Activated naive CD4-positive, alpha-beta T cell treated with Interleukin-2 at 50 U/mL for 16 hours (primary cell): ENCODE data around the gene PPM1D.
"Not testable (repeated sequence)": the region's sequence is repeated elsewhere in the genome, so short reads cannot be mapped to it uniquely, and the experiment has no call there.

Experiments
- DNase-seq: peaks from one replicate; pipeline ENCODE4 v3.0.0-alpha.2; 2020

The PPM1D gene

DNA sequence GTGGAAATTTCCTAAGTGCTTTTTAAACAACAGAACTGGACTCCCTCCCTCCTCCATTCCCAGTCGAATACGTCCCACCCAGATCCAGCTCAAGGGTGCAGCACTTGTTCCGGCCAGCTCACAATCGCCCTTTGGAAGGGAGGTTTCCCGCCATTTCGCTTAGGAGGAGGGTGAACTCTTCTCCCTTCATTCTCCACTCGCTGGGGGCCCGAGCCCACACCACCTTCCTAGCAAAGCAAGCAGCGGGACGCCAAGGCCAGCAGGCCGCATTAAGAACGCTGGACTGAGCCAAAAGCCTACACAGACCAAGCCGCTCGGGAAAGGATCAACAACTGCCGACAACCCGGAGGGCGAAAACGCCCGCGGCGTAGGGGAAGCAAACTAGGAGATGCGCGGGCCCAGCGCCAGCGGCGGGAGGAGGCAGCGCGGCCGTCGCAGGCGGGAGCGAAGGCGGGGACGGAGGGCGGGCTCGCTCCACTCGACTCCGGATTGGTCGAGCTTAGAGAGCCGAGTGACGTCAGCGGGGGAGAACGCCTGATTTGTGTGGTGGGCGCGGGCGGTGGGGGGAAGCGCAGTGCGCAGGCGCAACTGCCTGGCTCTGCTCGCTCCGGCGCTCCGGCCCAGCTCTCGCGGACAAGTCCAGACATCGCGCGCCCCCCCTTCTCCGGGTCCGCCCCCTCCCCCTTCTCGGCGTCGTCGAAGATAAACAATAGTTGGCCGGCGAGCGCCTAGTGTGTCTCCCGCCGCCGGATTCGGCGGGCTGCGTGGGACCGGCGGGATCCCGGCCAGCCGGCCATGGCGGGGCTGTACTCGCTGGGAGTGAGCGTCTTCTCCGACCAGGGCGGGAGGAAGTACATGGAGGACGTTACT lies at the start of gene PPM1D:
Gene PPM1D (plus strand): TSS at position 574 of the 870 bp plus-strand sequence. CDS start 222 bp downstream, at position 796.
- DNase-seq: peak; percentile 98

DNA sequence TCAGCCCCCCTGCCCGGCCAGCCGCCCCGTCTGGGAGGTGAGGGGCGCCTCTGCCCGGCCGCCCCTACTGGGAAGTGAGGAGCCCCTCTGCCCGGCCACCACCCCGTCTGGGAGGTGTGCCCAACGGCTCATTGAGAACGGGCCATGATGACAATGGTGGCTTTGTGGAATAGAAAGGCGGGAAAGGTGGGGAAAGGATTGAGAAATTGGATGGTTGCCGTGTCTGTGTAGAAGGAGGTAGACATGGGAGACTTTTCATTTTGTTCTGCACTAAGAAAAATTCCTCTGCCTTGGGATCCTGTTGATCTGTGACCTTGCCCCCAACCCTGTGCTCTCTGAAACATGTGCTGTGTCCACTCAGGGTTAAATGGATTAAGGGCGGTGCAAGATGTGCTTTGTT lies 47.7 kb upstream of the PPM1D start:
- DNase-seq: not testable (repeated sequence)

DNA sequence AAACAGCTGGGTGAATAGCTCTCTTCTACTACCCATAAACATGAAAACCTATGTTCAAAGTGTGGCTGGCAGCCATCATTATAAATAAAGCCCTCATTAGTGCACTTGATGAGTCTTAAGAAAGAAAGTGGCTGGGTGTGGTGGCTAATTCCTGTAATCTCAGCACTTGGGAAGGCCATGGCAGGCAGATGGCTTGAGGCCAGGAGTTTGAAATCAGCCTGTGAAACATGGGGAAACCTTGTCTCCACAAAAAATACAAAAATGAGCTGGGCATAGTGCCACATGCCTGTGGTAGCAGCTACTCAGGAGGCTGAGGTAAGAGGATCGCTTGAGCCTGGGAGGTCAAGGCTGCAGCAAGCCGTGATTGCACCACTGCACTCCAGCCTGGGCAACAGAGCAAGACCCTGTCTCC lies 45.6 kb upstream of the PPM1D start:
- no peak for DNase-seq

DNA sequence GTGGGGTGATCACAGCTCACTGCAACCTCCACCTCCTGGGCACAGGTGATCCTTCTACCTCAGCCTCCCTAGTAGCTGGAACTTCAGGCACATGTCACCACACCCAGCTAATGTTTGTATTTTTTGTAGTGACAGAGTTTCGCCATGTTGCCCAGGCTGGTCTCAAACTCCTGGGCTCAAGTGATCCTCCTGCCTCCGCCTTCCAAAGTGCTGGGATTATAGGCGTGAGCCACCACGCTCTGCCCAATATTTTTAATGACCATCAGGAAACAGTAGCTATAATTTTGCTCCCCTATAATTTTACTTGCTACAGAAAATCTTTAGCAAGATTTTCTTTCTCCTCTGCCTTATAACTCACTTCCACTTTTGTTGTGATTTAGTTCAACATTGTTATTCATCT lies 44.2 kb upstream of the PPM1D start:
- DNase-seq: no peak

DNA sequence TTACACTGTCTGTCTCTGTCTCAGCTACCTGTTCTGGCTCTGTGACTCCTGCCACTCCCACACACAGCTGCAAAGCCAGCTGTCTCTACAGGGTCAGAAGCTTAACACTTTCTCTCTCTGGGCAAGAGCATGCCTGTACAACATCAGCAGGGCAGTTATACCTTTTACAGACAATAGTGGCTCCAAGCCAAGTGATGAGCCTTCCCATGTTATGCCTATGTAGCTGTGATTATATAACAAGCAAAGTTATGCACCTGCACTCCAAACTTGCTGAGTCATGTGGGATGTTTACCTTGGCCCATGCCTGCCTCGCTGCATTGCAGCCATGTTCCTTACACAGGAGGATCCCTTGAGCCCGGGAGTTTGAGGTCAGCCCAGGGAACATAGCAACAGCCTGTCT lies 42.2 kb upstream of the PPM1D start:
- DNase-seq: no peak

DNA sequence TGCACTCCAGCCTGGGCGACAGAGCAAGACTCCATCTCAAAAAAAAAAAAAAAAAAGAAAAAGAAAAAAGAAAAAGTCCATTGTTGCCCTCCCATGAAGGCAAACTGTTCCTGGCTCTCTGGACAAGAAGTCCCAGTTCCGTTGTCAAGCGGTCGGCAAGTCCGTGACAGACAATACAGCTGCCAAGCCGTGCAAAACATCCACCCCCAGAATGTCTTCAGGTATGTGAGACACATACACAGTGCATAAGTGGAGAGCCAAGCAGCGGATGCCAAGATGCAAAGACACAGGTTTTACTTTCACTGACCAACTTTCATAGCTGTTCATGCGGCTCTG lies 40.4 kb upstream of the PPM1D start:
- no peak for DNase-seq

DNA sequence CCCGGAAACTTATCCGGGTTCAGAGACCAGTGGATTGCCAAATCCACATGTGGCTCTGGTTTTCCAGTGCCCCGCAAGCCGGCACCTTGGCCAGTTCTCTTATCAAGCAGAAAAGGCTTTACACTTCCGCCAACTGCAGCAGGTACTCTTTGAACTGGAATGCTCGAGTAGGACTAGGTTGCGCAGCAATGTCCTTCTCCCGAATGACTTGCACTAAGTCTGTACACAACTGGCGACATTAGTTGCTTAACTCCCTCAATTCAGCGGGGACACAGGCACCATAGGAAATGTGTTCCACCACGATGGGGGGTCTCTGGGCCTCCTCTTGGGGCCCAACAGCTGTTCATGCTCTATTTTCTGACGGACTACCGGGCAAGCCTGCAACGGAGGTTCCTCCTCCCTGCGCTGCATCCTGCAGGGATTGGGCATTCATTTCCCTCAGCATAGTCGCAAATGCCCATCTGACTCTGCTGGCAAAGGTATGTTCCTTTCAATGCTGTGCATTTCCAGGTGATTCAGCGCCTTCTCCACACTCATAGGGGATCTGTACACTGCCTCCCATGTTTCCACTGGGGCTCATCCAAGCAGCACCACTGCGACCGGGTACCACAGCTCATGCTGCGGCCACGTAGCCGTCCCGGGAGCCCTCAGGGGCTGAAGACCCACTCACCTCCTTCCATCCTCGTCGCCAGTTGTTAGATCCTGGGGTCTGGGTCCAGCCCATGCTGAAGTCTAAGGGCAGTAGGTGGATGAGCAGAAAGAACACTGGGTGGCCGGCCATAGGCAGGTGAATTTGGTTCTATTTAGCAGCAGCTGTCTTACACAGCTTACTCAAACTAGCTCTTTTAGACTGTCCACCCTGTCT lies 39.8 kb upstream of the PPM1D start:
- no peak for DNase-seq

DNA sequence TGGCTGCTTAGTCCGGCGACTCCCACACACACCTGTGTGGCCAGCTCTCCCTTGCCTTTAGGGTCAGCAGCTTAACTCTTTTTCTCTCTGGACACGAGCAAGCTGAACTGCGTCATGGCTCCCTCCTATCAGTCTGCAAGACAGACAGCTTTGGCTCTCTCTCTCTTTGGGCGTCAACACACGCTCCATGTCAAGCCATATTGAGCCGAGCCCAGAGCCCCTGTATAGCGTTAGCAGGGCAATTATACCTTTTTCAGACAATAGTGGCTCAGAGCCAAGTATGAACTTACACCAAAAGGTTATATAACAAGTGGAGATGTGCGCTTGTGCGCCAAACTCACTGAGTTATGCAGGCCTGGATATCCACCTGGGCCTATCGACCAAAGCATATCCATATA lies 39.1 kb upstream of the PPM1D start:
- no peak for DNase-seq

DNA sequence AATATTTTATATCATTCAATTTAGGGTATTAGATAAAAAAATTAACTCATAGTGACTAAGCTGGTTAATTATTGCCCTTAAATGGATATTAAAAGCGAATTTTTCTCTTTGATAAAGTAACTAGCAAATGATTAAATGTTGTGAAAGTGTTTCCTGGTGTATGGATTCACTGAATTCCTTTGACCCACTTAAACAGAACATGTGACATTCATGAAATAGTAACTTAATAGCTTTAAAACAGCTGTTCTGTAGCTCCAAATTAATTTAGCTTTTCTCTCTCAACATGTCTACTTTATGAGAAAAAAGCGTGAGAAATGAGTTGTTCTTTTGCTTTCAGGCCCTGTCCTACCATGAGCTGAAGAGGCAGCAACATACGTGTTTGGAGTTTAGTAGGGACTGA lies 37.6 kb upstream of the PPM1D start:
- DNase-seq: no peak

DNA sequence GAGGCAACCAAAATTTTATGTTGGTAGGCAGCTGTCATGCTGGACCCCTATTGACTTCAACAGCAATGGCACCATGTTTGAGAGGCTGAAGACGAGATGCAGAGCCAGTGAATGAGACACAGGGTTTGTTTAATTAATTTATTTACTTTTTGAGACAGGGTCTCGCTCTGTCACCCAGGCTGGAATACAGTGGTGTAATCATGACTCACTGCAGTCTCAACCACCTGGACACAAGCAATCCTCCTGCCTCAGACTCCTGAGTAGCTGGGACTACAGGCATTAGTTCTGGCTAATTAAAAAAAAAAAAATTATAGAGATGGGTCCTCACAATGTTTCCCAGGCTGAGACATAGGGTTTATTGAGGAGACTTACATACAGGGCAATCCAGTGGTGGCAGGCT lies 36.2 kb upstream of the PPM1D start:
- no peak for DNase-seq

DNA sequence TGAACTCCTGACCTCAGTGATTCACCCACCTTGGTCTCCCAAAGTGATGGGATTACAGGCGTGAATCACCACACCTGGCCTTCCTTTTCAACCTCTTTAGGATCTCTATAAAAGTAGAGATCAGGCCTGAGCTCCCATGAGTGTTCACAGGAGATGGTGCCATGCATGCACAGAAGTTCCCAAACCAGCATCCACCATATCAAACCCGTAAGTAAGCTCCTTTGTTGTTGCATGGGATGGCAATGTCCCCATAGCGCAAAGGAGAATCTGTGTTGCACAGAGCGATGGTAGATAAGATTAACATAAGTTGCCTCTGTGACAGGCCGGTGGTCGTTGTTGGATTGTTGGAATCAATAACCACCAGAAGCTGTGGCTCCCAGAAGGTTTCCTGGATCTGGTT lies 34.8 kb upstream of the PPM1D start:
- no peak for DNase-seq

DNA sequence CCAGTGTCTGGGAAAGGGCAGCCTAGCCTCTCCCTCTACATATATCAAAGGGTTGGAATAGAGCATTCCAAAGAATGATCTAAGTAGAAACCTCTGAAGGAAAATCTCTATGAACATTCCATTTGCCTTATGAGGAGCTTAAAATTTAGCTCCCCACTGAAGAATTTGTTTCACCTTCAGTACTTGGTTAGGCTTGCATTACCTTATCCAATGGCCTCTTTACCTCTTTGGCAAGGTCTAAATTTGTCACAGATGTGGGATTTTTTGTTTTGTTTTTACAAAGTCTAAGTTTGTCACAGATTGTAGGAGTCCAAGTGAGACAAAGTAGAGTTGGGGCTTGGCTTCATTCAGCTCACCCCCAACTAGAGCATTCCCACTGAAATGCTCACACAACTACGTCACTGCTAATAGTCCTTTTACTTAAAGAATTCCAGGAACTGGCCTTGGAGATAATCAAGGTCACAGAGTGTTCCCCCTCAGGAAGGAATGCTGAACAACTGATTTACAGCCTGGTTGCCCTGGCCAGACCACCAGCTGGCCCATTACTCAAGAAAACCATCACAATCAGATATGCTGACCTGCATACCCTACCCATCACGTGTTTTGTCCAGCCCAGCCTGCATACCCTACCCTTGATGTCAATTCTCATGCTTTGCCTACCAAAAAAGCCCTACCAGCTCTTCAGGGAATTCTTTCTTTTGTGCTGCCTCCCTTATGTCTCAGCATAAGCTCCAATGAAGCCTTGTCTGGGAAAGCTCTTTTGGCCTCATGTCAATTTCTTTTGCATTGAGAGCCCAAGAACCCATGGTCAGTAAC lies 26.5 kb upstream of the PPM1D start:
- no peak for DNase-seq

DNA sequence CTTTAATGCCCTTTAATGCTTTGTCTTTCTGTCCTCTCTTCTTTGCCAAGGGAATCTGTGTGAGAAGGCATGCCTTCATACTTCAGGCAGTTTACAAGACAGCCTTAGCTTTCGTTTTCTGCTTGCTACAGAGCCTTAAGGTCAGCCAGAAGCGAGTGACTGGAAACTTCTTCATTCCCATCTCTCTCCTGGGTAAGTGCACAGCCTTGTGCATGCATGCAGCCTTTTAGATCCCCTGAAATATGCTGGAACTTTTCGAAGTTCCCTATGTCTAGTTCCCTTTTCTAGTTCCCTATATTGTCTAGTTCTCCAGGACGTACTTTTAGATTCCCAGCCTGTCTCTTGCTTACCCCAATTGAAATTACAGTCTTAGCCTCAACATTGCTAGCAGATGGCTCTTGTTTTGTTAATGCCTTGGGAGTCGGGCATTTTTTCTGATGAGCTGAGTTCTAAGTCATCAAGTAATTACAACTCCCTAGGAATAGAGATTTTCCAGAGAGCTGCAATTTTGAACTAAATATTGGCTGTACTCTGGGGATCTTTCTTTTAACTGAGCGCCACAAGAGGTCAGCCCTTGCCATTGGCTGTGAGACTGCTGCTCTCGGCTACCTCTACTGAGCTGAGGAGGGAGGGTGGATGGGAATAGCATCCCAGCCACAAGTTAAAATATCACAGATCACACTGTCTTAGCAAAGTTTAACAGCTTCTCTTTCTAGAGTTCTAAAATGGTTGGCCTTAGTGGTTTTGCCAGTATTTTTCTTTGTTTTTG lies 22.7 kb upstream of the PPM1D start:
- no peak for DNase-seq

DNA sequence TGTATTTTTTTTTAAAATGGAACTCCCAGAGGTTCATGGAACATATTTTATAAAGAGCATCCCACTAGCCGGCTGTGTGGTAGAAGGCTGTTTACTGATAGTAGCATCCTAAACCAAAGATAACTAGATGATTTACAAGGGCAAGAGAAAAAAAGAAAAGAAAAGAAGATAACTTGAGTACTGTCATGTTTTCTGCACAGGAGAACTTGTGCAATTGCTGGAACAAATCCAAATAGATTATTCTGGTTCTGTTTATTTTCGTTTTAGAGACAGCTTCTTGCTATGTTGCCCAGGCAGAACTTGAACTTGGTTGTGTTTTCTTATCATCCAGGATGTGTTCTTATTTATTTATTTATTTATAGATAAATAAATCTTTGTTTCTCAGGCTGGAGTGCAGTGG lies 20.9 kb upstream of the PPM1D start:
- no peak for DNase-seq

DNA sequence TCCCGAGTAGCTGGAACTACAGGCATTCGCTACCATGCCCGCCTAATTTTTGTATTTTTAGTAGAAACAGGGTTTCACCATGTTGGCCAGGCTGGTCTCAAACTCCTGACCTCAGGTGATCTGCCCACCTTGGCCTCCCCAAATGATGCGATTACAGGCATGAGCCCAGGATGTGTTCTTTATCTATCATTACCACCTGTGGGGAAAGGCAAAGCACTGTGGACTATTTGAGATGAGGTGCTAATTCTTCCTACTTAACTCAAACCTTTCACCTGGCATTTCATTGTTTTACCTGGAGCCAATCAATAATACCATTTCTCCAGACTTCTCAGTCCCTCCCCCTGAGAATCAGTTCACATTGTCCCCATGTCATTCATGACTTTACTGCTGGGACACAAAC lies 20.4 kb upstream of the PPM1D start:
- DNase-seq: no peak

DNA sequence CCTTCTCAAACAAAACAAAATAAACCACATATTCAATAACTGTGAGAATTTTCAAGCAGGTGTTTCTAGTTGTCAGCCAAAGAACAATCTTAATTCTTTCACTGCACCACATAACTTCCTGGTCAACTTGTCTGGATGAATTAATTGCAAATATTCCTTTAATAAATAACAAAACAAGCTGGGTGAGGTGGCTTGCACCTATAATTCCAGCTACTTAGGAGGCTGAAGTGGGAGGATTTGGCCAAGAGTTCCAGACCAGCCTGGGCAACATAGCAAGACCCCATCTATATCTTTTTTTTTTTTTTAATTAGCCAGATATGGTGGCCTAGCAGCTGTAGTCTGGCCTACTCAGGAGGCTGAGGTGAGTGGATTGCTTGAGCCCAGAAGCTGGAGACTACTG lies 17.0 kb upstream of the PPM1D start:
- no peak for DNase-seq

DNA sequence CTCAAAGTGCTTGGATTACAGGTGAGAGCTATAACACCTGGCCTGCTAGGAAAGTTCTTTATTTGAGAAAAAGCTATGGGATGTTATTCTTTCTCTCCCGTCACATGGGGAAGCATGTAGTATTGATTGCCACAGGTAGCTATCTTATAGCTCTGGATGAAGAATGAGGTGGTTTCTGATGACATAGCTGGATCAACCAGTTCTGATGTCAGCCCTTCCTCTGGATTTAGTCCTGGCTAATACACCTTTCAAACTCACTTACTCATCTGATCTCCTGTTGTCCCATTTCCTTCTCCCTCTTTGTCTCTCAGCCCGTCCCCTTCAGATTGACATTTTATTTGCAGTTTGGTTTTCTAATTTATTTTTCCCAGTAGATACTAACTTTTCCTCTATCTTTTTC lies 14.1 kb upstream of the PPM1D start:
- no peak for DNase-seq

DNA sequence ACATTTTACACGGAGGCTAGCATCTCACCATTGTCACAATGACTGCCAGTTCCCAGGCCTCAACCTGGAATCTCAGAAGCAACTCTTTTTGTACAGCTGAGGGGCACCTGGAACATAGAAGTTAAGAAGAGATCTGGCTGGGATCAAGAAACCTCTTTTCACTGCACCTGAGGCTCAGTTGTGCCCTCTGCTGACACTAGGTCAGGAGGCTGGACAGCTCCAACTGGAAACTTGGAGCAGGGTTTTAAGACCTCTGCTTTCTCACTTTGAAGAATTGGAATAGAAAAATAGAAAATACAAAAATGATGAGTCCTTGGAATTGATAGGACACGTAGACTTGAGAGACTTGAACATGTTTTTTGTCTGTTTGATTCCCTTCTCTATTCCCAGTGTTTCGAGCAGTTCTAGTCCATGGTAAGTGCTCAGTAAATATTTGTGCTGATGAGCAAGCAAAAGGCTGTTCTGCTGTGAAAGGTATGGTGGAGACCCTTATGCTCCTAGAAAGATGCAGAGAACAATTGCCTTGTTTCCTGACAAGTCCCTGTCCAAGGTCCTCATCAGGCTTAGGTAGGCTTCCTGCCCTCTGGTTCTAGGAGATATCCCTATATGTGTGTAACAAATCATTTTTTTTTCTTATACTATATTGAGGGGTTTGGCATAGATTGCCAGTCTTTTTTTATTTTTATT lies 13.6 kb upstream of the PPM1D start:
- DNase-seq: no peak

DNA sequence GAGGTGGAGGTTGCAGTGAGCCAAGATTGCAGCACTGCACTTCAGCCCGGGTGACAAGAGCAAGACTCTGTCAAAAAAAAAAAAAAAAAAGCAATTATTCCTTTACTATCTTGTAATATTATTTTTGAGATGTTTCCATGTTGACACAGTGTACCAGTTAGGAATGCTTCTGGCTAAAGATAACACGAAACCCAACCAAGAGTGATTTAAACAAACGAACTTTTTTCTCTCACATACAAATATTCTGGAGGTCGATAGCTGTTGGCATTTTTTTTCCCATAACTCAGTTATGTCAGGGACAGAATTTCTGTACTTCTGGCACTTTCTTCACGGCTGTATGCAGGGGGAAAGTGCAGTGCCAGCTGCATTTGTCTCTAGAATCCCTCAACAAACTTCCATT lies 9.9 kb upstream of the PPM1D start:
- no peak for DNase-seq

DNA sequence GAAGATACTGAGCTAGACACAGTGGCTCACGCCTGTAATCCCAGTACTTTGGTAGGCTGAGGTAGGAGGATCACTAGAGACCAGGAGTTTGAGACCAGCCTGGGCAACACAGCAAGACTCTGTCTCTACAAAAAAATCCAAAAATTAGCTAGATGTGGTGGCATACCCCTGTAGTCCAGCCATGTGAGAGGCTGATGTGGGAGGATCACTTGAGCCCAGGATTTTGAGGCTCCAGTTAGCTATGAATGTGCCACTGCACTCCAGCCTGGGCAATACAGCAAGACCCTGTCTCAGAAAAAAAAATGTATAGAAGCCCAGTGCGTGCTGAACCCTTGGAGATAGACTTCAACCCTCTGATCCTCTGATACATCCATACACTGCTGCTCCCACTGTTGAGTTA lies 7.2 kb upstream of the PPM1D start:
- no peak for DNase-seq

DNA sequence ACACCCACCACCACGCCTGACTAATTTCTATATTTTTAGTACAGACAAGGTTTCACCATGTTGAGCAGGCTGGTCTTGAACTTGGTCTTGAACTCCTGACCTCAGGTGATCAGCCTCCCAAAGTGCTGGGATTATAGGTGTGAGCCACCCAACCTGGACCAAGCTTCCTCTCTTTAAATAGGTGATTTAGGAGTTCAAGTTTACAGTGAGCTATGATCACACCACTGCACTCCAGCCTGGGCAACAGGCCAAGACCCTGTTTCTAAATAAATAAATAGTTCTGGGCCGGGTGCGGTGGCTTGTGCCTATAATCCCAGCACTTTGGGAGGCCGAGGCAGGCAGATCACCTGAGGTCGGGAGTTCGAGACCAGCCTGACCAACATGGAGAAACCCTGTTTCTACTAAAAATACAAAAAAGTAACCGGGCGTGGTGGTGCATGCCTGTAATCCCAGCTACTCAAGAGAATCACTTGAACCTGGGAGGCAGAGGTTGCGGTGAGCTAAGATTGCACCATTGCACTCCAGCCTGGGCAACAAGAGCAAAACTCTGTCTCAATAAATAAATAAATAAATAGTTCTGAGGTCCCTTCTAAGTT lies 6.5 kb upstream of the PPM1D start:
- DNase-seq: not testable (repeated sequence)

DNA sequence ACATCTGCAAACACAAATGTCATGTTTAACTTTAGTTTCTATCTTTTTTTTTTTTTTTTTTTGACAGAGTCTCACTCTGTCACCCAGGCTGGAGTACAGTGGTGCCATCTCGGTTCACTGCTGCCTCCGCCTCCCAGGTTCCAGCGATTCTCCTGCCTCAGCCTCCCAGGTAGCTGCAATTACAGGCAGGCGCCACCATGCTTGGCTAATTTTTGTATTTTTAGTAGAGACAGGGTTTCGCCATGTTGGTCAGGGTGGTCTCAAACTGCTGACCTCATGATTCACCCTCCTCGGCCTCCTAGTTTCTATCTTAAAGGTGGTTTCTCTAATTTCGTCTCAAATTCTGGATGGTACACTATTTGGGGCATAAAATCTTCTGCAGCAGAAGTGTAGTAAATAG lies 5.8 kb upstream of the PPM1D start:
- DNase-seq: not testable (repeated sequence)
